HepG2 (cell line): ENCODE data around the gene ZNF804A. TPM values are rescaled to one million over a fixed set of nuclear protein-coding genes. Genes with fewer than 3 reads are reported as not detected.

Experiments
- ATAC-seq: fragments of 200-7000 bp; cut with Tn5 transposase; 3 replicates; pipeline ENCODE4 v1.9.1; 2020; ENCODE audit warnings: mild to moderate bottlenecking, moderate library complexity
- BruUV-seq: library from RNA; stranded (reverse); fragments of 400-500 nt; replicated peaks from 2 replicates; lab custom pipeline; 2021; lab: Mats Ljungman, UMichigan
- CTCF ChIA-PET: fragments of 300-600 bp; formaldehyde crosslinking; extraction: SDS; loops from one replicate; lab custom pipeline; 2021; ENCODE audit warnings: low total read pairs, inconsistent platforms, low intra/inter-chr PET ratio; lab: Yijun Ruan, JAX
- POLR2A ChIA-PET: fragments of 350-600 bp; sonication (Branson Sonifier 250); formaldehyde crosslinking; loops from one replicate; lab custom pipeline; 2020; ENCODE audit warnings: antibody characterized with exemption, inconsistent platforms; lab: Yijun Ruan, JAX
- DNase-seq: peaks from one replicate; pipeline ENCODE4 v3.0.0-alpha.2; 2015; ENCODE audit warnings: low spot score
- FAIRE-seq: peaks from 3 replicates; lab custom pipeline; 2011; peaks lifted over from hg19 to GRCh38; lab: Jason Lieb, UNC
- H2AFZ ChIP-seq: one replicate; pipeline ENCODE4 v1.6.1; 2011; ENCODE audit warnings: low read length, inconsistent platforms
- H3K27ac ChIP-seq: fragments of 300-600 bp; 3 replicates; pipeline ENCODE4 v1.8.0; 2011; ENCODE audit warnings: mixed run types, mild to moderate bottlenecking, mixed read lengths, low read length, inconsistent platforms; ENCODE audit not compliant: insufficient read depth; ENCODE audit errors: extremely low read length
- H3K27me3 ChIP-seq, 2 experiments: fragments of 200-600 bp in 1 of 2; 2 replicates in 1 of 2; 3 replicates in 1 of 2; pipeline versions ENCODE4 v1.6.0 to v1.8.0; 2011; ENCODE audit warnings: low read length in 2 of 2, mild to moderate bottlenecking in 2 of 2, moderate library complexity in 2 of 2, inconsistent platforms in 1 of 2; ENCODE audit not compliant: insufficient read depth in 2 of 2, control insufficient read depth in 1 of 2
- H3K36me3 ChIP-seq, 2 experiments: fragments of 200-600 bp in 1 of 2; replicated peaks in 1 of 2; 2 replicates in 1 of 2; 3 replicates in 1 of 2; pipeline versions ENCODE4 v1.5.1 to v1.8.0; 2011; ENCODE audit warnings: low read length in 2 of 2, inconsistent platforms in 1 of 2; ENCODE audit not compliant: insufficient read depth in 2 of 2, control insufficient read depth in 1 of 2
- H3K4me1 ChIP-seq: 2 replicates; pipeline ENCODE4 v1.5.1; 2012; ENCODE audit warnings: low read length, inconsistent platforms; ENCODE audit not compliant: insufficient read depth
- H3K4me2 ChIP-seq: 2 replicates; pipeline ENCODE4 v1.6.0; 2011; ENCODE audit warnings: low read depth, low read length, inconsistent platforms
- H3K4me3 ChIP-seq, 3 experiments: fragments of 200-600 bp in 1 of 3; sonication (generic), shearing (Covaris generic) in 1 of 3; replicated peaks in 1 of 3; 2 replicates each; pipeline ENCODE4 v1.5.1; 2011 to 2016; ENCODE audit warnings: low read length in 3 of 3, inconsistent platforms in 2 of 3, low read depth in 2 of 3, mild to moderate bottlenecking in 2 of 3, control low read depth in 1 of 3, mixed read lengths in 1 of 3; ENCODE audit not compliant: insufficient read depth in 1 of 3
- H3K79me2 ChIP-seq: one replicate; pipeline ENCODE4 v1.6.1; 2011; ENCODE audit warnings: low read length, inconsistent platforms; ENCODE audit not compliant: insufficient read depth
- H3K9ac ChIP-seq: 2 replicates; pipeline ENCODE4 v1.6.0; 2011; ENCODE audit warnings: mild to moderate bottlenecking, low read depth, low read length, inconsistent platforms; ENCODE audit not compliant: insufficient read depth
- H3K9me3 ChIP-seq: 2 replicates; pipeline ENCODE4 v1.5.1; 2012; ENCODE audit warnings: mild to moderate bottlenecking, low read length
- H4K20me1 ChIP-seq: 2 replicates; pipeline ENCODE4 v1.6.0; 2011; ENCODE audit warnings: inconsistent platforms, mild to moderate bottlenecking, low read length, moderate library complexity; ENCODE audit not compliant: insufficient read depth
- ASH2L ChIP-seq: fragments of 300-600, 200-600 bp; sonication (generic); IDR thresholded peaks from 2 replicates; pipeline ENCODE4 v1.7.0; 2017; ENCODE audit warnings: low read depth, mild to moderate bottlenecking, moderate library complexity, mixed read lengths, low read length; ENCODE audit not compliant: insufficient read length
- CENPT ChIP-seq: sonication (generic); formaldehyde crosslinking; IDR thresholded peaks from 2 replicates; pipeline ENCODE4 v1.8.0; 2022; ENCODE audit warnings: low read depth, mild to moderate bottlenecking, moderate library complexity, missing genetic modification reagents
- FOXA1 ChIP-seq, 2 experiments: fragments of 450-650 bp in 1 of 2; sonication (generic) in 1 of 2; formaldehyde crosslinking in 1 of 2; IDR thresholded peaks; 2 replicates each; pipeline versions ENCODE4 v1.4.0 to v1.6.1; 2016 to 2020; ENCODE audit warnings: missing genetic modification reagents in 1 of 2
- HCFC1 ChIP-seq: fragments of 150-350 bp; IDR thresholded peaks from 2 replicates; pipeline ENCODE4 v1.6.1; 2014; ENCODE audit warnings: low read depth, low read length
- HOXA7 ChIP-seq: sonication (generic); formaldehyde crosslinking; IDR thresholded peaks from 2 replicates; pipeline ENCODE4 v1.8.1; 2022; ENCODE audit warnings: mild to moderate bottlenecking, missing genetic modification reagents, moderate library complexity
- ISX ChIP-seq: sonication (generic); formaldehyde crosslinking; conservative IDR thresholded peaks from 2 replicates; pipeline ENCODE4 v1.5.0; 2020; ENCODE audit warnings: missing genetic modification reagents
- SKI ChIP-seq: fragments of 450-650 bp; IDR thresholded peaks from one replicate; pipeline ENCODE4 v1.6.1; 2018; ENCODE audit warnings: mild to moderate bottlenecking; ENCODE audit not compliant: partially characterized antibody
- SNAPC4 ChIP-seq: sonication (generic); formaldehyde crosslinking; IDR thresholded peaks from 2 replicates; pipeline ENCODE4 v1.4.0; 2020; ENCODE audit warnings: mild to moderate bottlenecking, missing genetic modification reagents
- SNAPC5 ChIP-seq: sonication (generic); formaldehyde crosslinking; IDR thresholded peaks from 2 replicates; pipeline ENCODE4 v1.8.1; 2023; ENCODE audit warnings: mild to moderate bottlenecking, missing genetic modification reagents, borderline replicate concordance
- ZSCAN21 ChIP-seq: sonication (generic); formaldehyde crosslinking; IDR thresholded peaks from 2 replicates; pipeline ENCODE4 v1.8.0; 2022; ENCODE audit warnings: mild to moderate bottlenecking, missing genetic modification reagents, moderate library complexity, borderline replicate concordance
- WGBS: methylation state at CpG from one replicate; pipeline ENCODE4 v1.1.6; 2017; ENCODE audit warnings: low lambda C conversion rate; 5-methylcytosine and 5-hydroxymethylcytosine counted together
- in situ Hi-C: cut with HindIII; loops from 2 replicates; pipeline ENCODE4 v1.10.0; 2017; ENCODE audit warnings: low pct_unique_long_range_greater_than_20kb; ENCODE audit not compliant: extremely low pct_ligation_motif_present
- intact Hi-C: fragments of 100-400 bp; cut with micrococcal nuclease; formaldehyde crosslinking; loops from one replicate; pipeline ENCODE4 v1.10.0; 2022; ENCODE audit not compliant: unreplicated experiment
- polyA plus RNA-seq, 8 experiments: library from polyadenylated mRNA; depleted of rRNA in 3 of 8; stranded (reverse) in 7 of 8; unstranded in 1 of 8; fragments of >200 nt; fragmentation: Illumina TruSeq in 4 of 8; extraction: Trizol in 4 of 8; gene quantifications; 2 replicates each; pipeline versions ENCODE4 v1.2.1 to v1.2.3, GENCODE V29; 2011 to 2016; ENCODE audit warnings: low read depth in 4 of 8, missing spikeins in 1 of 8, mixed read lengths in 1 of 8; ENCODE audit not compliant: insufficient read depth in 1 of 8
- total RNA-seq, 5 experiments: library from RNA; depleted of rRNA; stranded (reverse); fragments of >200 nt; fragmentation: Illumina TruSeq; extraction: Trizol; gene quantifications; 2 replicates each; pipeline ENCODE4 v1.2.3, GENCODE V29; 2016; ENCODE audit warnings: low read depth in 1 of 5

Gene ZNF804A
- total and polyA plus RNA-seq, 2 of the 13 experiments (the other 11 are each of a cell fraction or from before 2014, with no cell fraction given), result 0.07 to 0.09 TPM

- TF ChIP-seq SNAPC4 (CRISPR knock-in tag), result no peak
Measured at GRCh38 chr2:184566716-184567115, 31.6 kb upstream of the ZNF804A start (continued).

GRCh38 chr2:184577056-184577455, 21.3 kb upstream of the ZNF804A start:
- no TSS peak for BruUV-seq
- in situ Hi-C loops (no loop called here), intact Hi-C loops (no loop called here)
- Histone ChIP-seq H3K9me3 (no peaks in the 10 kb centered on the region), H3K27me3 (no peaks in the 10 kb centered on the region), H3K27ac (no peak overlapping the region), H3K4me2 (no peak overlapping the region), H3K36me3 (no peaks in the 10 kb centered on the region), H2AFZ (no peak overlapping the region), H3K4me3 (no peak overlapping the region), H3K9ac (no peak overlapping the region), H3K4me1 (no peaks in the 10 kb centered on the region), H3K79me2 (no peaks in the 10 kb centered on the region), H4K20me1 (no peaks in the 10 kb centered on the region)
- TF ChIP-seq HCFC1, result no peak
- no peak for TF ChIP-seq FOXA1 (IDR thresholded peaks at IDR 0.05)
- no peak for TF ChIP-seq FOXA1 (CRISPR knock-in tag; IDR thresholded peaks at IDR 0.05)
- no peak for TF ChIP-seq ZSCAN21 (CRISPR knock-in tag)
- no peak for TF ChIP-seq ISX (CRISPR knock-in tag)
- no peak for TF ChIP-seq HOXA7
- no peak for TF ChIP-seq SKI
- TF ChIP-seq SNAPC5 (CRISPR knock-in tag), result no peak
- no peak for TF ChIP-seq ASH2L
- TF ChIP-seq CENPT (CRISPR knock-in tag), result no peak
- ATAC-seq, result no peak
- no peak for FAIRE-seq
- CTCF ChIA-PET, result no interaction called here
- no peak for DNase-seq
- 3% methylated on average over 1 of the region's 1 CpG for WGBS
- POLR2A ChIA-PET, result no interaction called here
